Measurements from ENCODE around the gene TGFBR3.

DNA sequence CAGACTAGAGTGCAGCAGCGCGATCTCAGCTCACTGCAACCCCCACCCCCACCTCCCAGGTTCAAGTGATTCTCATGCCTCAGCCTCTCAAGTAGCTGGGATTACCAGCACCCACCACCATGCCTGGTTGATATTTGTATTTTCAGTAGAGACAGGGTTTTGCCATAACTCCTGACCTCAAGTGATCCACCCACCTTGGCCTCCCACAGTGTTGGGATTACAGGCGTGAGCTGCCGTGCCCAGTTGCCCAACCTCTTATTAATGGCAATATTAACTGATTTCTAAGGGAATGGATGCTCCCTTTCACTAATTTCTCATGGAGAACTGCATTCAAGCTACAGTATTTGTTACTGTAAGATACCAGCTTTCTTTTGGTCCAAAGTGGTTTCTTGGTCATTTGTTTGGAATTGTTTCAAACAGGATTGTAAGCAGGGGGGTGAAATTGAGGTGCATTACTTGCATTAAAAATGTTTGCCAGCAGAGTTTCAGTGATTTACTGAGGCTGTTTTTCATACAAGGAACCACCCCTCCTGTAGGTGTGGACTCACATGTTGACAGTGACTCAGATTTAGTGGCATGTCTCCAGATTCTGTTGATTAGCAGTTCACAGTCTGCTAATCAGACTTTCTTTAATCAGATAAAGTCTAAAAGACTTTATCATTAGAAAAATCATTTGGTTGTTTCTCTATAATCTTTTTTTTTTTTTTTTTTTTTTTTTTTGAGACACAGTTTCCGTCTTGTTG, 3.9 kb upstream of the TGFBR3 start:
- TF ChIP-seq, protein P1, sequence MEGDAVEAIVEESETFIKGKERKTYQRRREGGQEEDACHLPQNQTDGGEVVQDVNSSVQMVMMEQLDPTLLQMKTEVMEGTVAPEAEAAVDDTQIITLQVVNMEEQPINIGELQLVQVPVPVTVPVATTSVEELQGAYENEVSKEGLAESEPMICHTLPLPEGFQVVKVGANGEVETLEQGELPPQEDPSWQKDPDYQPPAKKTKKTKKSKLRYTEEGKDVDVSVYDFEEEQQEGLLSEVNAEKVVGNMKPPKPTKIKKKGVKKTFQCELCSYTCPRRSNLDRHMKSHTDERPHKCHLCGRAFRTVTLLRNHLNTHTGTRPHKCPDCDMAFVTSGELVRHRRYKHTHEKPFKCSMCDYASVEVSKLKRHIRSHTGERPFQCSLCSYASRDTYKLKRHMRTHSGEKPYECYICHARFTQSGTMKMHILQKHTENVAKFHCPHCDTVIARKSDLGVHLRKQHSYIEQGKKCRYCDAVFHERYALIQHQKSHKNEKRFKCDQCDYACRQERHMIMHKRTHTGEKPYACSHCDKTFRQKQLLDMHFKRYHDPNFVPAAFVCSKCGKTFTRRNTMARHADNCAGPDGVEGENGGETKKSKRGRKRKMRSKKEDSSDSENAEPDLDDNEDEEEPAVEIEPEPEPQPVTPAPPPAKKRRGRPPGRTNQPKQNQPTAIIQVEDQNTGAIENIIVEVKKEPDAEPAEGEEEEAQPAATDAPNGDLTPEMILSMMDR (IDR thresholded peaks at IDR 0.05; ENCODE audit: insufficient read depth, low read length, poor library complexity, severe bottlenecking): no peak
- TF ChIP-seq EZH2phosphoT487 (conservative IDR thresholded peaks at IDR 0.05; ENCODE audit: low read length): no peak
